D721Med (cell line): Measurements from ENCODE around the gene SLC5A1.

Source experiments
- DNase-seq: peaks from one replicate; pipeline ENCODE4 v3.0.0; 2011; ENCODE audit warnings: low spot score; ENCODE audit not compliant: insufficient read length
- FAIRE-seq: peaks from 2 replicates; lab custom pipeline; 2011; peaks lifted over from hg19 to GRCh38; lab: Jason Lieb, UNC
- TF ChIP-seq, protein P1 (sequence below): IDR thresholded peaks from 2 replicates; pipeline ENCODE4 v1.5.1; 2012; ENCODE audit warnings: mild to moderate bottlenecking, control low read depth; ENCODE audit not compliant: insufficient read depth; ENCODE audit errors: missing control alignments

The SLC5A1 gene

DNA sequence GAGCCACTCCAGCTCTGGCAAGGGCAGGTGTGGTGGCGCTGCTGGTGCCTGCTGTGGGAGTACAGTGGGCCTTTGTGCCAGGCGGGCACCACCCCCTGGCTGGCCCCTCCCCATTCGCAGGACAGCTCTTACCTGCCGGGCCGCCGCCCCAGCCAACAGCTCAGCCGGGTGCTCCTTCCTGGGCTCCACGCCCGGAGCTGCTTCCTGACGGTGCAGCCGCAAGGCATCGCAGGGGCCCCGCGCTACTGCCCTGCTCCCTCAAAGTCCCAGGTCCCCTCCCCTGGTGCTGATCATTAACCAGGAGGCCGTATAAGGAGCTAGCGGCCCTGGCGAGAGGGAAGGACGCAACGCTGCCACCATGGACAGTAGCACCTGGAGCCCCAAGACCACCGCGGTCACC lies at the start of gene SLC5A1:
SLC5A1 (plus strand) TSS at position 338 of the 400 bp plus-strand sequence; CDS start at position 359, 21 bp downstream.
- DNase-seq (no peak), FAIRE-seq (no peak)
- TF ChIP-seq, protein P1, sequence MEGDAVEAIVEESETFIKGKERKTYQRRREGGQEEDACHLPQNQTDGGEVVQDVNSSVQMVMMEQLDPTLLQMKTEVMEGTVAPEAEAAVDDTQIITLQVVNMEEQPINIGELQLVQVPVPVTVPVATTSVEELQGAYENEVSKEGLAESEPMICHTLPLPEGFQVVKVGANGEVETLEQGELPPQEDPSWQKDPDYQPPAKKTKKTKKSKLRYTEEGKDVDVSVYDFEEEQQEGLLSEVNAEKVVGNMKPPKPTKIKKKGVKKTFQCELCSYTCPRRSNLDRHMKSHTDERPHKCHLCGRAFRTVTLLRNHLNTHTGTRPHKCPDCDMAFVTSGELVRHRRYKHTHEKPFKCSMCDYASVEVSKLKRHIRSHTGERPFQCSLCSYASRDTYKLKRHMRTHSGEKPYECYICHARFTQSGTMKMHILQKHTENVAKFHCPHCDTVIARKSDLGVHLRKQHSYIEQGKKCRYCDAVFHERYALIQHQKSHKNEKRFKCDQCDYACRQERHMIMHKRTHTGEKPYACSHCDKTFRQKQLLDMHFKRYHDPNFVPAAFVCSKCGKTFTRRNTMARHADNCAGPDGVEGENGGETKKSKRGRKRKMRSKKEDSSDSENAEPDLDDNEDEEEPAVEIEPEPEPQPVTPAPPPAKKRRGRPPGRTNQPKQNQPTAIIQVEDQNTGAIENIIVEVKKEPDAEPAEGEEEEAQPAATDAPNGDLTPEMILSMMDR: no peak

DNA sequence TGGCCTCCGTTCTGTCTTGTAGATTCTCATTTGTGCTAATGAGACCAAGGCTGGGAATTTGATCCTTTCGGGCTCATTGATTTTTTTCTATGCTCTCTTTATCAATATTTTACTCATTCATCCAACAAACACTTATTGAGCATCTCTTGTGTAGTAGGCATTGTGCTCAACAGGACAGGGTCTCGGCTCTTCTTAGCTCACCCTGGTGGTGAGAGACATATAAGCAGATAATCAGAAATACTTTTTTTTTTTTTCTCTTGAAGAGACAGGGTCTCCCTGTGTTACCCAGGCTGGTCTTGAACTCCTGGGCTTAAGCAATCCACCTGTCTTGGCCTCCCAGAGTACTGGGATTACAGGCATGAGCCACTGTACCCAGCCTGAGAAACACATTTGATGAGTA lies 48.0 kb upstream of the SLC5A1 start:
- TF ChIP-seq, protein P1: no peak
- FAIRE-seq (no peak), DNase-seq (no peak)

DNA sequence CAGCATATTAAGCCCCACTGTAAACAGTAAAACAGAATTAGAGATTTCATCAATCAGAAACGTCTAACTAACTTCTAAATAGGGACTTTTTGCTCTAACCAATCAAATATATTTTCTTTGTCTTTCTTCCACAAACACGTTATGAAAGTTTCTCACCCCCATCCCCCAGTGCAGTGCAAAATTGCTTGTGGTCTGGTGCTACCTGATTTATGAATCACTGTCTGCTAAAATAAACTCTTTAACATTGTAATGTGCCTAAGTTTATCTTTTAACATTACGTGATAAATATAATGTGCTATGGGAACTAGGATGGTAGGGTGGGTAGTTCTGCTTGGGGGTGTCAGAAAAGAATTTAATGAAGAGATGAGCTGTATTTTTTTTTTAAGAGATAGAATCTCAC lies 47.3 kb upstream of the SLC5A1 start:
- no peak for FAIRE-seq
- DNase-seq: no peak
- TF ChIP-seq, protein P1: no peak

DNA sequence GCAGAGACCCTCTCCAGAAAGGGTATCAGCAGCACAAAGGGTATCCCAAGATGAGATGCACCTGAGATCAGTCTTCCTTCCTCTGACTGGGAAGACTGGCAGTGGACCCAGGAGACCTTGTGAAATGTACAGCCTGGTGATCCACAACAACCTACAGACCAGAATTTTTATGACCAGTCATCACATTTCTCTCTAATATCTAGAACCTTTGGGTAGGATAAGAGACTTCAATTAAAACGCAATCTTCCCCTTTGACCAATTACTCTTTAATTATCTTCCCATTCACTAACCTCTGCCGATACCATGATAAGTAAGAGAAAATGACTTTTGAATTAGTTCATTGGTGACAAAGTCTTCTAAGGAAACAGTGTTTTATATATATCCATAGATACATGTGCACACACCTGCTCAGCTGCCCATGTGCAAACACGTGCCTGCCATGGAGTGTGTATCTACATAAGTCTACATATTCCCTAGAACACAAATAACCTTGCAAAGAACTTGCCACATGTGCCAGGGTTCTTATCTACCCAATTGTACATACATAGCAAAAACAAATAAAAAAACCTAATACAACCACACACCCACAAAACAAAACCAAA lies 44.2 kb upstream of the SLC5A1 start:
- TF ChIP-seq, protein P1: no peak
- FAIRE-seq: no peak

DNA sequence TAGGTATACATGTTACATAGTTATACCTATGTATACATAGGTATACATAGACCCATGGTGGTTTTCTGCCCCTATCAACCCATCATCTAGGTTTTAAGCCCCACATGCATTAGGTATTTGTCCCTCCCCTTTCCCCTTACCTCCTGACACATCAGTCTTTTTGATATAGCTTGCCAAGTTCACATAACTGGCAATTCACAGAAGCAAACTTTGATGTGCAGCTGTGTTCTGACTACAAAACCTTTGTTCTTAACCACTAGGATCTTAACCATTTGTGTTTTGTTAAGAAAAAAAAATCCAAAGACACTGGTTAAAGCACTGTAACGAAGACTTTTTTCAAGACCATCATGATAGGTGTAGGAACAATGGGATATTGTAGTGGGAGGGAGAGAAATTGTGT lies 42.9 kb upstream of the SLC5A1 start:
- TF ChIP-seq, protein P1: no peak
- FAIRE-seq (no peak), DNase-seq (no peak)

More for the DNA sequence above, 44.2 kb upstream of the SLC5A1 start:
- DNase-seq: no peak

DNA sequence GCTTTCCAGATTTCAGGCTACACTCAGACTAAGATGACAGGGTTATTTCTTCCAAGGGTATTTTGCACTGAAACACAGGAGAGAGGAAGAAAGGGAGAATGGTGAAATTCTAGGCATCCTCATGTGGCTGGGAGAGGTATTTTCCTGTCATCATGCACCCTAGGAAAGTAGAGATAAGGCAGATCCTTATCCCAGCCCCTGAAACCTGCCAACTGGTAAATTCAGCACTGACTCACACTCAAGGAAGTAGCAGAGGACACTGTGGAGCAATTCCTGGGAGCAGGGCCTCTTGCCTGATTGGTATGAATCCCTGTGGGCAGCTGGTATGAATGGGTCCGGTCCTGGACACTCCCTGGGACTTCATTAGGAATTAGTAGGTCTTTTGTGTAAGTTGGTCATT lies 37.6 kb upstream of the SLC5A1 start:
- no peak for FAIRE-seq
- DNase-seq: no peak
- TF ChIP-seq, protein P1: no peak

DNA sequence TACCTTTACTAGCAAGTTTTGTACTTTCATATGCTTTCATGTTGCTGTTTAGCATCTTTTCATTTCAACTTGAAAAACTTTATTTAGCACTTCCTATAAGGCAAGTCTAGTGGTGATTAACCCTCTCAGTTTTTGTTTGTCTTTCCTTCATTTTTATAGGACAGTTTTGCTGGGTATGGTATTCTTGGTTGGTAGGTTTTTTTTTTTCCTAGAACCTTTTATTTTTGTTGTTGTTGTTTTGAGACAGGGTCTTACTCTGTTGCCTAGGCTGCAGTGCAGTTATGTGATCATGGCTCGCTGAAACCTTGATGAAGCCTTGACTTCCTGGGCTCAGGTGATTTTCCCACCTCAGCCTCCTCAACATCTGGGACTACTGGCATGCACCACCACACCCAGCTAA lies 29.9 kb upstream of the SLC5A1 start:
- FAIRE-seq (no peak), DNase-seq (no peak)
- TF ChIP-seq, protein P1: no peak
